SU-DHL-6 (cell line): ENCODE measurements around the gene SCN4B.

Experiments
- CTCF ChIP-seq: fragments of 200-600 bp; sonication (generic); IDR thresholded peaks from one replicate; pipeline ENCODE4 v1.5.1; 2017; ENCODE audit warnings: antibody characterized with exemption, mild to moderate bottlenecking, low read length, moderate library complexity; ENCODE audit not compliant: insufficient read depth, poor library complexity, severe bottlenecking
- EZH2phosphoT487 ChIP-seq: fragments of 200-600 bp; sonication (generic), shearing (Covaris generic); conservative IDR thresholded peaks from 2 replicates; pipeline ENCODE4 v1.6.1; 2018; ENCODE audit warnings: mild to moderate bottlenecking, antibody characterized with exemption, low read length, moderate library complexity, mixed read lengths

- TF ChIP-seq CTCF: no peak
- TF ChIP-seq EZH2phosphoT487: no peak
Observed at GRCh38 chr11:118155776-118156530, 3.3 kb upstream of the SCN4B start.
